ENCODE measurements around the gene UVSSA. TPM values are rescaled to one million over a fixed set of nuclear protein-coding genes. Genes with fewer than 3 reads are reported as not detected.

UVSSA gene
- total RNA-seq, 4 donors from 2014 or later, result 8.5 to 13.2 (median 12.3) TPM

DNA sequence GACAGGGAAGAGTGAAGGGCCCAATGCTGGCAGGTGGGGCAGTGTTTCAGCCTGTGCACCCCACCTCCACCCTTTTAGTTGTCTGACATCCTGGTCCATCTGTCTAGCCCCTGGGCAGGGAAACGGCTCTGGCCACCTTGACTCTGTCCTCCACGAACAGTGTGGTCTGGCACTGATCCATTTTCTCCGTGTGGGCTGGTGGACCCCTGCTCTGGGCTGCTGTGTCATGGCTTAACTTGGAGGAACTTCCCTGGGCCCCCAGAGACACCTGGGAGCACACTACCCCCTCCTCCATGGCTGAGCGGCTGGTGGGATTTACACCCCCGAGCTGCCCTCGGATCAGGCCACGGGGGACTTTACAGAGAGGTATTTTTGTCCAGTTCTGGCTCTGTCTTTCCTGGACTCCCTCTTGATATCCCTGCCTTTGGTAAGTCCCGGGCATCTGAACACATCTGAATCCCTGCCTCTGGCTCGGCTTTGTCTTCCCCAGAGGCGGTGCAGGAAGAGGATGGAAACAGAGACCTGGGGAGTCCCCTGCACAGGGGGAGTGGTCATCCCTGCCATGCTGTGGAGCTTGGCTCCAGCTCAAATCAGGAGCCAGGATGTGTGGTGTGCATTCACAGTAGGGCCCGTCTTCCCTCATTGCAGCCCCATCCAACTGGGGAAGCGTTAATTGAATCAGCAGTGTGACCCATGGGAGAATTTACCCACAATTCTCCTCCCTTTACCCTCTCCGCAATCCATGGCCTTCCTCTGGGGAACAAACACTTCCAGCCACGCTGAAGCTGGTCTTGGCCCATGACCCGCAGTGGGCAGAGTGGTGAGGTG is 65.6 kb downstream of the UVSSA start:
- no peaks in the 10 kb centered on the region for H3K4me1 ChIP-seq
- in situ Hi-C loops (cut with MboI; ENCODE audit: low sequenced_read_pairs in 4 of 4), result no loop called here
- TF ChIP-seq, protein P1, sequence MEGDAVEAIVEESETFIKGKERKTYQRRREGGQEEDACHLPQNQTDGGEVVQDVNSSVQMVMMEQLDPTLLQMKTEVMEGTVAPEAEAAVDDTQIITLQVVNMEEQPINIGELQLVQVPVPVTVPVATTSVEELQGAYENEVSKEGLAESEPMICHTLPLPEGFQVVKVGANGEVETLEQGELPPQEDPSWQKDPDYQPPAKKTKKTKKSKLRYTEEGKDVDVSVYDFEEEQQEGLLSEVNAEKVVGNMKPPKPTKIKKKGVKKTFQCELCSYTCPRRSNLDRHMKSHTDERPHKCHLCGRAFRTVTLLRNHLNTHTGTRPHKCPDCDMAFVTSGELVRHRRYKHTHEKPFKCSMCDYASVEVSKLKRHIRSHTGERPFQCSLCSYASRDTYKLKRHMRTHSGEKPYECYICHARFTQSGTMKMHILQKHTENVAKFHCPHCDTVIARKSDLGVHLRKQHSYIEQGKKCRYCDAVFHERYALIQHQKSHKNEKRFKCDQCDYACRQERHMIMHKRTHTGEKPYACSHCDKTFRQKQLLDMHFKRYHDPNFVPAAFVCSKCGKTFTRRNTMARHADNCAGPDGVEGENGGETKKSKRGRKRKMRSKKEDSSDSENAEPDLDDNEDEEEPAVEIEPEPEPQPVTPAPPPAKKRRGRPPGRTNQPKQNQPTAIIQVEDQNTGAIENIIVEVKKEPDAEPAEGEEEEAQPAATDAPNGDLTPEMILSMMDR (IDR thresholded peaks at IDR 0.05 in 4 of 5, conservative IDR thresholded peaks at IDR 0.05 in 1 of 5), result no peak
- TF ChIP-seq POLR2A (IDR thresholded peaks at IDR 0.05), result no peak
- ATAC-seq, result no peak
- H3K27me3 ChIP-seq, result peaks cover 76 to 92% (median 88%) of the 10 kb centered on the region in 3 donors
- no peak for DNase-seq
- intact Hi-C loops (cut with DNase I; ENCODE audit: low total_unique reads), result no loop called here
- no peaks in the 10 kb centered on the region for H3K9me3 ChIP-seq
- no peaks in the 10 kb centered on the region for H3K36me3 ChIP-seq
- no peak overlapping the region for H3K4me3 ChIP-seq
- H3K27ac ChIP-seq, result no peak overlapping the region

DNA sequence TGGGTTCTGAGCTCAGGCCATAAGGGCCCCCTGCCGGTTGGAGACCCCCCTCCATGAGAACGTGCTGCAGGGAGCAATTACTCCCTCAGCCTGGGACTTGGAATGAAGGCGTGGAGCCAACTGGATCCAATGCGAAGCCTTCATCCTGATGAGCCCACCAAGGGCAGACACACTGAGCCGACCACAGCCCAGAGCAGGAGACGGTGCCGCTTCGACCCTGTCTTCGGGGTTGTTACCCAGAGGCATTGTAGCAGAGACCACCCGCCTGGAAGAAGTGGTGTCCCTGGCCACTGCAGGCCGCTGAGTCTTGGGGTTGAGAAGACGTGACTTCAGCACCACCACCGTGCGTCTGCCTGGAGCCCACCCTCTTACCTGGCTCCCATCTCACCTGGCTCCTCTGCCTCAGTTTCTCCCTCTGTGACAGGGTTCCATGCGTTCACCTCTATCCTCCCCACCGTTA is 66.2 kb downstream of the UVSSA start:
- Histone ChIP-seq H3K27me3 (peaks cover 73 to 91% (median 88%) of the 10 kb centered on the region in 3 donors), H3K4me3 (no peak overlapping the region), H3K36me3 (no peaks in the 10 kb centered on the region), H3K9me3 (no peaks in the 10 kb centered on the region), H3K4me1 (no peaks in the 10 kb centered on the region), H3K27ac (no peak overlapping the region)
- in situ Hi-C loops (cut with MboI; ENCODE audit: low sequenced_read_pairs in 4 of 4) (no loop called here), intact Hi-C loops (cut with DNase I; ENCODE audit: low total_unique reads) (no loop called here)
- DNase-seq (no peak), ATAC-seq (no peak)
- TF ChIP-seq, protein P1 (IDR thresholded peaks at IDR 0.05 in 4 of 5, conservative IDR thresholded peaks at IDR 0.05 in 1 of 5), result no peak
- no peak for TF ChIP-seq POLR2A (IDR thresholded peaks at IDR 0.05)

DNA sequence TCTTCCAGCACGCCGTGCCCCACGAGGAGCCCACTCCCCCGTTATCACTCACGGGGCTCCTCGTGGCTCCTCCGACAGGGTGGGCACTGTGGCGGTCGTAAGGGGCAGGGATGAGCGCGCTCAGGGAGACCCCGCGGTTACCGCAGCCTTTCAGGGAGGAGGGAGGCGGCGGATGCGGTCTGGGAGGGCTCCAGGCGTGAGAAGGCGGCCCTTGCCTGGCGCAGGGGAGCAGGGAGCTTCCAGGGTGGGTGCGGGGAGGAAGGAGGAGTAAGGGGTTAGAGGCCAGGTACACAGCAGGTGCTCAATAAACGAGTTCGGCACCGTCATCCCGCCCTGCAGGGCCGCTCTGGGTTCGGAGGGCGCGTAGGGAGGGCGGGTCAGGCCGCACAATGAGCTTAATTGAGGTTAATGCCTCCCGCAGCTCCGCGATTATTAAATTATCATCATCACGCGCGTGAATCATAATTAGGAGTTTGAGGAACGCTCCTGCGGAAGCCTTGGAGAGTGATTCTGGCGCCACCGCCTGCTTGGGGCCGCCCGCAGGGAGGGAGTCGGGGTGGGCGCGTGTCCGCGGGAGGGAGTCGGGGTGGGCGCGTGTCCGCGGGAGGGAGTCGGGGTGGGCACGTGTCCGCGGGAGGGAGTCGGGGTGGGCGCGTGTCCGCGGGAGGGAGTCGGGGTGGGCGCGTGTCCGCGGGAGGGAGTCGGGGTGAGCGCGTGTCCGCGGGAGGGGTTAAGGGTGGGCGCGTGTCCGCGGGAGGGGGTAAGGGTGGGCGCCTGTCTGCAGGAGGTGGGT is 66.9 kb downstream of the UVSSA start:
- Histone ChIP-seq H3K4me1 (no peaks in the 10 kb centered on the region), H3K36me3 (no peaks in the 10 kb centered on the region), H3K9me3 (no peaks in the 10 kb centered on the region), H3K4me3 (no peak overlapping the region), H3K27ac (no peak overlapping the region), H3K27me3 (peaks cover 66 to 89% (median 88%) of the 10 kb centered on the region in 3 donors)
- in situ Hi-C loops (cut with MboI; ENCODE audit: low sequenced_read_pairs in 4 of 4) (no loop called here), intact Hi-C loops (cut with DNase I; ENCODE audit: low total_unique reads) (no loop called here)
- no peak for DNase-seq
- no peak for ATAC-seq
- no peak for TF ChIP-seq POLR2A (IDR thresholded peaks at IDR 0.05)
- TF ChIP-seq, protein P1 (IDR thresholded peaks at IDR 0.05 in 4 of 5, conservative IDR thresholded peaks at IDR 0.05 in 1 of 5), result no peak

DNA sequence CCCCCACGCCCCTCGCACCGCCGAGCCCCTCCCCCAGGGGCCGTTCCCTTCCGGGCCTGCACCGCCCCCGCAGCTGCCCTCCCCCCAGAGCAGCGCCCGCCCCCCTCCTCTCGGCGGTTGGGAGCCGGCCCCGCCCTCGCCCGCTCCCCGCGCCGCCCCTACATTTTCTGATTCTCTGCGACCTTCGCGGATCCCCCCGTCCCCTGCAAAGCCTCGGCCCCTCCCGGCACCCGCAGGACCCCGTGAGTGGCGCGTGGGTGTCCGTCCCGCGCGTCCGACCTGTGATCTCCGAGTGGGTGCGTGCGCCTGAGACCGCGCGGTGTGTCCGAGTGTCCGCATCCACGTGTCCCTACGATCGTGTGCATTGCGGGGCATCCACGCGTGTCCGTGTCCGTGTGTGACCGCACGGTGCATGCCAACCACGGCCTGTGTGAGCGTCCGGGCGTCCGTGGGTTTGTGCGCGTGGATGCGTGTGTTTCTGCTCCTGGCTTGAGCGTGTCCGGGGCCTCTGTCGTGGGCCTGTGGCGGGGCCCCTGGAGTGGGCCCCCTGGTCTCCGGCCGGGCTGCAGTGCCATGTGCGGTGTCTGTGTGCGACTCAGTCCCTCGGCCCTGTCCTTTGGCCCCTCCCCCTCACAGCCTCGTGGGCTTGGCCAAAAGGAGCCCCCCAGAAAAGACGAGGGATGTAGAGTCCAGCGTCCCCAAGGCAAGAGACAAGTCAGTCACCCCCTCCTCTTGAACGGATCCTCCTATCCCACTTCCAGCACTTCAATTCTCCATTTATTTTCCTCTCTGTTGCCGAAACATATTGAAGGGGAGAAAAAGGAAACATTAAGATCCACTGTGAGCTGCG is 68.0 kb downstream of the UVSSA start:
- ATAC-seq, result no peak
- H3K36me3 ChIP-seq, result no peaks in the 10 kb centered on the region
- H3K4me3 ChIP-seq, result no peak overlapping the region
- H3K9me3 ChIP-seq, result no peaks in the 10 kb centered on the region
- in situ Hi-C loops (cut with MboI; ENCODE audit: low sequenced_read_pairs in 4 of 4) (no loop called here), intact Hi-C loops (cut with DNase I; ENCODE audit: low total_unique reads) (no loop called here)
- H3K4me1 ChIP-seq, result no peaks in the 10 kb centered on the region
- DNase-seq, result no peak
- peaks cover 59 to 85% (median 82%) of the 10 kb centered on the region in 3 donors for H3K27me3 ChIP-seq
- TF ChIP-seq, protein P1 (IDR thresholded peaks at IDR 0.05 in 4 of 5, conservative IDR thresholded peaks at IDR 0.05 in 1 of 5), result no peak
- TF ChIP-seq POLR2A (IDR thresholded peaks at IDR 0.05), result no peak
- no peak overlapping the region for H3K27ac ChIP-seq

All from gastrocnemius medialis (tissue), 4 donors.